Measurements from ENCODE around the gene MED20. TPM values are rescaled to one million over a fixed set of nuclear protein-coding genes. Genes with fewer than 3 reads are reported as not detected.
A peak's percentile ranks its signal among the peaks of the same experiment; 100 is the strongest.

The MED20 gene, protein sequence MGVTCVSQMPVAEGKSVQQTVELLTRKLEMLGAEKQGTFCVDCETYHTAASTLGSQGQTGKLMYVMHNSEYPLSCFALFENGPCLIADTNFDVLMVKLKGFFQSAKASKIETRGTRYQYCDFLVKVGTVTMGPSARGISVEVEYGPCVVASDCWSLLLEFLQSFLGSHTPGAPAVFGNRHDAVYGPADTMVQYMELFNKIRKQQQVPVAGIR
- 8.8 TPM for polyA plus RNA-seq (2012; ENCODE audit: missing spikeins)

- peak; percentile 90 for DNase-seq (ENCODE audit: insufficient read length)
- peak; percentile 78 for FAIRE-seq
- peak; percentile 75 for TF ChIP-seq POLR2AphosphoS5 (IDR thresholded peaks at IDR 0.05; ENCODE audit: low read depth, low read length)
- peak; percentile 51; the same call in 1 of the 2 replicates for TF ChIP-seq POLR2A (IDR thresholded peaks at IDR 0.05; ENCODE audit: low read depth, low read length)
- TF ChIP-seq TAF1 (IDR thresholded peaks at IDR 0.05; ENCODE audit: borderline replicate concordance, low read depth, low read length) = peak; percentile 63; the same call in 1 of the 2 replicates
These were observed at the start of gene MED20, which contains the start of gene BYSL for GRCh38 chr6:41920921-41921711. MED20 (minus strand) TSS chr6:41921139; CDS start chr6:41921018, 121 bp downstream. BYSL (plus strand) TSS chr6:41921499; CDS start chr6:41921563, 64 bp downstream.

DNA sequence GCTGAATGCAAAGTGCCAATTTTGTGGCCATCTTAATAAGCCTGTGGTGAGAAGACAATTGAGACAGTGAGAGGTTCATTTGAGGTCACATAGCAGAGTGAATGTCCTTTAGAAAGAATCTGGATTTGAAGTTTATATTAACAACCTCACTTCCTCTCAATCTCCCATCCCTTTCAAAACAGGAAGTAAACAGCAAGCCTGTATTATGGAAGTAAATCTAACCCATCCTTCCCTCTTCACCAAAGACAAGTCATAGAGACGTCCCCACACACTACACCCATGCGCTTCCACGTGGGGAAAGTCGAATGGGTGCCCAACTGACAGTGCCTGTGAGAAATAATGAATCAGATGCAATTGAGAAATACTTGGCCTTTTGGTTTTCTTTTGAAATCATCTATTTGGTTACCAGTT, 49.5 kb upstream of the MED20 start:
- TF ChIP-seq POLR2AphosphoS5 (IDR thresholded peaks at IDR 0.05; ENCODE audit: low read depth, low read length) (no peak), TAF1 (IDR thresholded peaks at IDR 0.05; ENCODE audit: borderline replicate concordance, low read depth, low read length) (no peak), POLR2A (IDR thresholded peaks at IDR 0.05; ENCODE audit: low read depth, low read length) (no peak)
- DNase-seq (ENCODE audit: insufficient read length) = no peak
- no peak for FAIRE-seq

GRCh38 chr6:41967312-41968287, 46.7 kb upstream of the MED20 start:
- DNase-seq (ENCODE audit: insufficient read length) (no peak), FAIRE-seq (no peak)
- no peak for TF ChIP-seq POLR2AphosphoS5 (IDR thresholded peaks at IDR 0.05; ENCODE audit: low read depth, low read length)
- no peak for TF ChIP-seq POLR2A (IDR thresholded peaks at IDR 0.05; ENCODE audit: low read depth, low read length)
- TF ChIP-seq TAF1 (IDR thresholded peaks at IDR 0.05; ENCODE audit: borderline replicate concordance, low read depth, low read length) = no peak

GRCh38 chr6:41966961-41967311, 46.0 kb upstream of the MED20 start:
- no peak for DNase-seq (ENCODE audit: insufficient read length)
- no peak for FAIRE-seq
- TF ChIP-seq POLR2AphosphoS5 (IDR thresholded peaks at IDR 0.05; ENCODE audit: low read depth, low read length) (no peak), TAF1 (IDR thresholded peaks at IDR 0.05; ENCODE audit: borderline replicate concordance, low read depth, low read length) (no peak), POLR2A (IDR thresholded peaks at IDR 0.05; ENCODE audit: low read depth, low read length) (no peak)

DNA sequence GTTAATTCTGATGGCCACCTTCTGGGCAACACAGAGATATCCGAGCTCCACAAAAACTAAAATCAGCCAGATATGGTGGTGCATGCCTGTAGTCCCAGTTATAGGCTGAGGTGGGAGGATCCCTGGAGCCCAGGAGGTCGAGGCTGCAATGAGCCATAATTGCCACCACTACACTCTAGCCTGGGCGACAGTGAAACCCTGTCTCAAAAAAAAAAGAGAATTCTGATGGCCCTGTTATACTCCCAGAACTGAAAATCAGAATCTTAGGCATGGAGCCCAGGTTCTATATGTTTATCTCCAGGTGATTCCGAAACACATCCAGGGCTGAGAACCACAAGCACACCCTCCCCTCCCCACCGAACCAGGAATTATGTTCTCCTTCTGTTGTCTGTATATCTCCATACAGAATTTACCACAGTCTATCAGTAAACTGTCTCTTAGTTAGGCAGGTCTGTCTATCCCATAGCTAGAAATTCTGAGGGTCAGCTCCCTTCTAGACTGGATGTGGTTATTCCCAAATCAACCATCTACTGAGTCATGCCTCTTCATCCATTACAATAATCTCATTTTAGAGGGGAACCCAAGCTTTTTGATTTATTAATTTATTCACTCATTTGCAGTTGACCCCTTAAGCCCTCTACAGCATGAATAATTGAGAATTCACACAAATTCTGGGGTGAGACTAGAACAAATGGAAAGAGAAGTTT, 45.4 kb upstream of the MED20 start:
- TF ChIP-seq POLR2AphosphoS5 (IDR thresholded peaks at IDR 0.05; ENCODE audit: low read depth, low read length) (no peak), POLR2A (IDR thresholded peaks at IDR 0.05; ENCODE audit: low read depth, low read length) (no peak), TAF1 (IDR thresholded peaks at IDR 0.05; ENCODE audit: borderline replicate concordance, low read depth, low read length) (no peak)
- DNase-seq (ENCODE audit: insufficient read length) = no peak
- no peak for FAIRE-seq

- no peak for FAIRE-seq
These were observed 44.7 kb upstream of the MED20 start for GRCh38 chr6:41965429-41966213.

DNA sequence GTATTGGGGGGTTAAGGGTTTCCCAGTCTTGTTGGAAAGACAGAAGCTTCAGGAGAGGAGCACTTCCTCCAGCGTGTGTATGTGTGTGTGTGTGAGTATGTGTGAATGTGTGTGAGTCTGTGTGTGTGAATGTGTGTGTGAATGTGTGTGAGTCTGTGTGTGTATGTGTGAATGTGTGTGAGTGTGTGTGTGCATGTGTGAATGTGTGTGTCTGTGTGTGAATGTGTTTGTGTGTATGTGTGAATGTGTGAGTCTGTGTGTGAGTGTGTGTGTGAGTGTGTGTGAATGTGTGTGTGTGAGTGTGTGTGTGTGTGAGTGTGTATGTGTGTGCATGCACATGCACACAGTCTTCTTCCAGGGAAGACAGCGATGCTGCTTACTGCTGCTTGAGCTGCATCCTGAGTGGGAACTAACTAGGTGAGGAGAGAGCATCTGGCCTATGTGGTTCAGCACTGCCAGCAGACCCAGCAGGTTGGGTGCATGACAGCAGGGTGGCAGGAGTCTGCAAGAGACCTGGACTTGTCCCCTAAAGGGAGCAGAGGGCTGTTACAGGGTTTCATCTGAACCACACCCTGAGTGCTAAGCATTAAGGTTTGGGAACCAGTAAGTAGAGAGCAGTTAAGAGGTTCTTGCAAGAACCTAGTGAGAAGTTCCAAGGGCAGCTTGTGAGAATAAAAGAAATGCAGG, 43.4 kb upstream of the MED20 start:
- no peak for DNase-seq (ENCODE audit: insufficient read length)
- TF ChIP-seq POLR2AphosphoS5 (IDR thresholded peaks at IDR 0.05; ENCODE audit: low read depth, low read length) (no peak), TAF1 (IDR thresholded peaks at IDR 0.05; ENCODE audit: borderline replicate concordance, low read depth, low read length) (no peak), POLR2A (IDR thresholded peaks at IDR 0.05; ENCODE audit: low read depth, low read length) (no peak)
- FAIRE-seq = no peak

More at GRCh38 chr6:41965429-41966213, 44.7 kb upstream of the MED20 start:
- DNase-seq (ENCODE audit: insufficient read length) = no peak
- no peak for TF ChIP-seq POLR2AphosphoS5 (IDR thresholded peaks at IDR 0.05; ENCODE audit: low read depth, low read length)
- no peak for TF ChIP-seq TAF1 (IDR thresholded peaks at IDR 0.05; ENCODE audit: borderline replicate concordance, low read depth, low read length)
- no peak for TF ChIP-seq POLR2A (IDR thresholded peaks at IDR 0.05; ENCODE audit: low read depth, low read length)

GRCh38 chr6:41963371-41963770, 42.4 kb upstream of the MED20 start:
- DNase-seq (ENCODE audit: insufficient read length) = no peak
- TF ChIP-seq TAF1 (IDR thresholded peaks at IDR 0.05; ENCODE audit: borderline replicate concordance, low read depth, low read length) = no peak
- no peak for TF ChIP-seq POLR2A (IDR thresholded peaks at IDR 0.05; ENCODE audit: low read depth, low read length)
- TF ChIP-seq POLR2AphosphoS5 (IDR thresholded peaks at IDR 0.05; ENCODE audit: low read depth, low read length) = no peak

GRCh38 chr6:41960028-41960427, 39.1 kb upstream of the MED20 start:
- DNase-seq (ENCODE audit: insufficient read length) (no peak), FAIRE-seq (no peak)
- TF ChIP-seq POLR2AphosphoS5 (IDR thresholded peaks at IDR 0.05; ENCODE audit: low read depth, low read length) (no peak), TAF1 (IDR thresholded peaks at IDR 0.05; ENCODE audit: borderline replicate concordance, low read depth, low read length) (no peak), POLR2A (IDR thresholded peaks at IDR 0.05; ENCODE audit: low read depth, low read length) (no peak)

More at GRCh38 chr6:41963371-41963770, 42.4 kb upstream of the MED20 start:
- FAIRE-seq = no peak

Data from GM12892 (cell line).